Cerebellar nuclear complex (tissue), 1 donor: ENCODE data around the gene ZMIZ1.

Source experiments
- DNase-seq, 2 experiments: peaks; one replicate each; lab custom pipeline; 2025; lab: John Stamatoyannopoulos, UW

Gene ZMIZ1

GRCh38 chr10:79356104-79356503 lies 287.3 kb downstream of the ZMIZ1 start:
- no peak for DNase-seq

- no peak for DNase-seq
Observed at GRCh38 chr10:79357180-79357579, 288.4 kb downstream of the ZMIZ1 start.

- no peak for DNase-seq
Observed at GRCh38 chr10:79358811-79359210, 290.0 kb downstream of the ZMIZ1 start.

GRCh38 chr10:79359816-79360498 lies 291.2 kb downstream of the ZMIZ1 start:
- no peak for DNase-seq

- DNase-seq: no peak
Observed at GRCh38 chr10:79360499-79361342, 292.0 kb downstream of the ZMIZ1 start.

GRCh38 chr10:79361726-79362397 lies 293.1 kb downstream of the ZMIZ1 start:
- no peak for DNase-seq
